Astrocyte of the spinal cord (primary cell): Measurements from ENCODE around the gene PRSS53.

ENCODE experiments used
- DNase-seq: peaks from one replicate; pipeline ENCODE4 v3.0.0; 2011; ENCODE audit warnings: low read depth, low spot score
- H3K4me3 ChIP-seq: 2 replicates; pipeline ENCODE4 v1.5.1; 2011; ENCODE audit warnings: low read depth, mild to moderate bottlenecking, low read length, moderate library complexity
- in situ Hi-C: cut with HindIII; loops from 2 replicates; pipeline ENCODE4 v1.10.0; 2017; ENCODE audit warnings: low sequenced_read_pairs
- TF ChIP-seq, protein P1 (sequence below): IDR thresholded peaks from 2 replicates; pipeline ENCODE4 v1.5.1; 2012; ENCODE audit warnings: low read depth, mild to moderate bottlenecking, low read length, inconsistent platforms

The PRSS53 gene

GRCh38 chr16:31133046-31133501, 44.3 kb upstream of the PRSS53 start:
- no peak overlapping the region for H3K4me3 ChIP-seq
- TF ChIP-seq, protein P1, sequence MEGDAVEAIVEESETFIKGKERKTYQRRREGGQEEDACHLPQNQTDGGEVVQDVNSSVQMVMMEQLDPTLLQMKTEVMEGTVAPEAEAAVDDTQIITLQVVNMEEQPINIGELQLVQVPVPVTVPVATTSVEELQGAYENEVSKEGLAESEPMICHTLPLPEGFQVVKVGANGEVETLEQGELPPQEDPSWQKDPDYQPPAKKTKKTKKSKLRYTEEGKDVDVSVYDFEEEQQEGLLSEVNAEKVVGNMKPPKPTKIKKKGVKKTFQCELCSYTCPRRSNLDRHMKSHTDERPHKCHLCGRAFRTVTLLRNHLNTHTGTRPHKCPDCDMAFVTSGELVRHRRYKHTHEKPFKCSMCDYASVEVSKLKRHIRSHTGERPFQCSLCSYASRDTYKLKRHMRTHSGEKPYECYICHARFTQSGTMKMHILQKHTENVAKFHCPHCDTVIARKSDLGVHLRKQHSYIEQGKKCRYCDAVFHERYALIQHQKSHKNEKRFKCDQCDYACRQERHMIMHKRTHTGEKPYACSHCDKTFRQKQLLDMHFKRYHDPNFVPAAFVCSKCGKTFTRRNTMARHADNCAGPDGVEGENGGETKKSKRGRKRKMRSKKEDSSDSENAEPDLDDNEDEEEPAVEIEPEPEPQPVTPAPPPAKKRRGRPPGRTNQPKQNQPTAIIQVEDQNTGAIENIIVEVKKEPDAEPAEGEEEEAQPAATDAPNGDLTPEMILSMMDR, result no peak
- no peak for DNase-seq
- in situ Hi-C loops, result no loop called here

DNA sequence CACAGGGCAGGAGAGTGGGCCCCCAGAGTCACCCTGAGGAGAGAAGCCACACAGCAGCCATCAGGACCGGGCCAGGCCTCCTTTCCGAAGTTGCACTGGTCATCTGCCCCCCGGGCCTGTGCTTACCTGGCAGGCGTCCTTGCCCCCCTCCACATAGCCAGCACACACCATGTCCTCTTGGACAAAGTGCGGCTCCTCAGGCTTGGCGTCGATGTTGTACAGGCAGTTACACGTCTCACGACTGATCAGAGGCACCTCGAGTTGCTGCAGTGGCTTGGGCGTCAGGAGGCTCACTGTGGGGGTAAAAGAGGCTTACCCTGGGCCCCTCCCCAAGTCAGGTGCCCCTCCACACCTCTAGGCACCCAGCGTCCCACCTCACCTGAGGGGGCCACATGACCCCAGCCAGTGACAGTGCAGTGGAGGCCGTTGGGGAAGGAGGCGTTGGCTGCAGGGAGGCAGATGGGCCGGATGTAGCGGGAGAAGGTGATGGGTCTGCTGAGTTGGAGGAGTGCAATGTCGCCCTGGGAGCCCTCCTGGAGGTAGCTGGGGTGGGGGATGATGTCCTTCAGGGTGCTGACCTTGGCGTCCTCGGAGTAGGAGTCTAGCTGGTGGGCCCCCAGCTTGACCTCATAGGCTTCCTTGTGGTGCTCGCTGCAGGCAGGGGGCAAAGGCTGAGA, 43.7 kb upstream of the PRSS53 start:
- DNase-seq, result no peak
- in situ Hi-C loops, result no loop called here
- no peak overlapping the region for H3K4me3 ChIP-seq
- TF ChIP-seq, protein P1, result no peak

DNA sequence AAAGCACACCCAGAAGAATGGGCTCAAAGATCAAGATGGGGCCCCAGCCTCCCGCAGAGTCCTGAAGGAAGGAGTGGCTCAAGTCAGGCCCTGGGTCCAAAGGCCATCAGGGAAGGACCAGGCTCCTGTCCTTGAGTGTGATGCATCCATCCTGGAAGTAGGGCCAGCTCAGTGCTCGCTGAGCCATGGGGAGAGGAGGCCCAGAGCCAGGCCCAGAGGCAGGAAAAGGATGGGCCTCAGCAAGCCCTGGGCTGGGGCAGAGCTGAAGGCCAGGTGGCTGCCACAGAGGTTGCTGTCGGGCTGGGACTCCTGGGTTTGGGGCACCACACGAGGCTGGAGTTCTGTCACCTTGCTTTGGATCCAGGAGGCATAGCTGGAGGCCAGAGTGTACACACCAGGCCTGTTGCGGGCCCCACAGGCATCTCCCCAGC, 43.1 kb upstream of the PRSS53 start:
- in situ Hi-C loops, result no loop called here
- no peak for DNase-seq
- TF ChIP-seq, protein P1, result no peak
- H3K4me3 ChIP-seq, result no peak overlapping the region

GRCh38 chr16:31131416-31131815, 42.7 kb upstream of the PRSS53 start:
- TF ChIP-seq, protein P1, result no peak
- no peak for DNase-seq
- no peak overlapping the region for H3K4me3 ChIP-seq
- in situ Hi-C loops, result no loop called here

- TF ChIP-seq, protein P1, result no peak
- in situ Hi-C loops, result no loop called here
- DNase-seq, result no peak
- no peak overlapping the region for H3K4me3 ChIP-seq
These were observed 42.2 kb upstream of the PRSS53 start for GRCh38 chr16:31130899-31131298.

DNA sequence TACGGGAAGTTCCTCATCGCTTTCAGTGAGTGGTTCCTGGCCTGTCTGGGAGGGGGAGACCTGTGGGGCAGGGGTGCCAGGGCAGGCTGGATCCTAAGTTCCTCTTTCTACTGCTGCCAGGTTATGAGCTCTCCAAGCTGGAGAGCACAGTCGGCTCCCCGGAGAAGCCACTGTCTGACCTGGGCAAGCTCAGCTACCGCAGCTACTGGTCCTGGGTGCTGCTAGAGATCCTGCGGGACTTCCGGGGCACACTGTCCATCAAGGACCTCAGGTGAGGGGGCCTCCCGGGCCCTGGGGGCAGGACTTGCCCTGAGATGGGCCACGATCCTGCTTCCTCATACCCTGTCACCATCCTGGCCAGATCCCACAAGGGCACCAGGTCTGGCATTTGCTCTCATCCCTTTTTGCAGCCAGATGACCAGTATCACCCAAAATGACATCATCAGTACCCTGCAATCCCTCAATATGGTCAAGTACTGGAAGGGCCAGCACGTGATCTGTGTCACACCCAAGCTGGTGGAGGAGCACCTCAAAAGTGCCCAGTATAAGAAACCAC, 41.7 kb upstream of the PRSS53 start:
- no peak for DNase-seq
- H3K4me3 ChIP-seq, result no peak overlapping the region
- in situ Hi-C loops, result no loop called here
- TF ChIP-seq, protein P1, result no peak
